Mesothelial cell of epicardium (in vitro differentiated cells): Measurements from ENCODE around the gene LMF1. TPM values are rescaled to one million over a fixed set of nuclear protein-coding genes. Genes with fewer than 3 reads are reported as not detected.
A peak's percentile ranks its signal among the peaks of the same experiment; 100 is the strongest.

Source experiments
- DNase-seq, 2 experiments: peaks; one replicate each; pipeline ENCODE4 v3.0.0; 2021; ENCODE audit warnings: low spot score in 2 of 2; ENCODE audit not compliant: unreplicated experiment in 2 of 2
- H3K27ac Mint-ChIP-seq: 2 replicates; pipeline ENCODE4 v1.8.0; 2021; ENCODE audit warnings: mixed read lengths
- H3K27me3 Mint-ChIP-seq: 2 replicates; pipeline ENCODE4 v1.8.0; 2021; ENCODE audit warnings: low read depth, mixed read lengths
- H3K36me3 Mint-ChIP-seq: 2 replicates; pipeline ENCODE4 v1.8.0; 2021; ENCODE audit warnings: mixed read lengths
- H3K4me1 Mint-ChIP-seq: 2 replicates; pipeline ENCODE4 v1.8.0; 2021; ENCODE audit warnings: mixed read lengths
- H3K4me3 Mint-ChIP-seq: 2 replicates; pipeline ENCODE4 v1.8.0; 2021; ENCODE audit warnings: mild to moderate bottlenecking, moderate library complexity, mixed read lengths
- H3K9me3 Mint-ChIP-seq: 2 replicates; pipeline ENCODE4 v1.8.0; 2021; ENCODE audit warnings: mixed read lengths
- CTCF ChIP-seq: fragments of 200-600 bp; sonication (generic); IDR thresholded peaks from one replicate; pipeline ENCODE4 v1.5.0; 2021; ENCODE audit warnings: antibody characterized with exemption; ENCODE audit not compliant: unreplicated experiment
- total RNA-seq: library from RNA; stranded (reverse); gene quantifications from 3 replicates; pipeline ENCODE4 v1.2.1, GENCODE V29; 2021

The LMF1 gene
- total RNA-seq, 1 donor from 2014 or later = 37.4 TPM

GRCh38 chr16:997440-998051 lies 26.8 kb upstream of the LMF1 start:
- no peaks in the 10 kb centered on the region for H3K36me3 Mint-ChIP-seq
- peaks cover 20% of the 10 kb centered on the region for H3K4me1 Mint-ChIP-seq
- no peaks in the 10 kb centered on the region for H3K9me3 Mint-ChIP-seq
- TF ChIP-seq CTCF = no peak
- peak in 1 of 2 experiments; percentile 69 for DNase-seq
- H3K27me3 Mint-ChIP-seq = peaks cover 25% of the 10 kb centered on the region
- peak overlapping the region; percentile 69 for H3K27ac Mint-ChIP-seq
- H3K4me3 Mint-ChIP-seq = peak overlapping the region; percentile 52

- H3K27me3 Mint-ChIP-seq = peaks cover 25% of the 10 kb centered on the region
- TF ChIP-seq CTCF = no peak
- no peaks in the 10 kb centered on the region for H3K36me3 Mint-ChIP-seq
- H3K4me3 Mint-ChIP-seq = peak overlapping the region; percentile 41
- H3K27ac Mint-ChIP-seq = peak overlapping the region; percentile 80
- no peak for DNase-seq
- peaks cover 18% of the 10 kb centered on the region for H3K4me1 Mint-ChIP-seq
- H3K9me3 Mint-ChIP-seq = no peaks in the 10 kb centered on the region
These were observed 25.9 kb upstream of the LMF1 start for GRCh38 chr16:996681-997080.

GRCh38 chr16:995783-996182 lies 25.0 kb upstream of the LMF1 start:
- Mint-ChIP-seq H3K27ac (no peak overlapping the region), H3K36me3 (no peaks in the 10 kb centered on the region), H3K9me3 (no peaks in the 10 kb centered on the region), H3K27me3 (peaks cover 29% of the 10 kb centered on the region), H3K4me1 (peaks cover 18% of the 10 kb centered on the region), H3K4me3 (no peak overlapping the region)
- no peak for TF ChIP-seq CTCF
- DNase-seq = no peak

GRCh38 chr16:995087-995486 lies 24.3 kb upstream of the LMF1 start:
- Mint-ChIP-seq H3K4me3 (no peak overlapping the region), H3K27me3 (peaks cover 30% of the 10 kb centered on the region), H3K27ac (no peak overlapping the region), H3K9me3 (no peaks in the 10 kb centered on the region), H3K4me1 (peaks cover 18% of the 10 kb centered on the region), H3K36me3 (no peaks in the 10 kb centered on the region)
- no peak for DNase-seq
- TF ChIP-seq CTCF = no peak

- Mint-ChIP-seq H3K36me3 (no peaks in the 10 kb centered on the region), H3K27me3 (peaks cover 31% of the 10 kb centered on the region), H3K27ac (no peak overlapping the region), H3K4me3 (no peak overlapping the region), H3K4me1 (peaks cover 18% of the 10 kb centered on the region), H3K9me3 (no peaks in the 10 kb centered on the region)
- no peak for DNase-seq
- no peak for TF ChIP-seq CTCF
These were observed 22.9 kb upstream of the LMF1 start for GRCh38 chr16:993731-994130.

GRCh38 chr16:991773-992172 lies 21.0 kb upstream of the LMF1 start:
- H3K9me3 Mint-ChIP-seq = no peaks in the 10 kb centered on the region
- no peak for TF ChIP-seq CTCF
- H3K4me3 Mint-ChIP-seq = no peak overlapping the region
- peaks cover 36% of the 10 kb centered on the region for H3K27me3 Mint-ChIP-seq
- H3K4me1 Mint-ChIP-seq = peaks cover 10% of the 10 kb centered on the region
- no peak overlapping the region for H3K27ac Mint-ChIP-seq
- DNase-seq = no peak
- H3K36me3 Mint-ChIP-seq = no peaks in the 10 kb centered on the region
